Uterus (tissue), 4 donors: ENCODE measurements around the gene SCRT2. TPM values are rescaled to one million over a fixed set of nuclear protein-coding genes. Genes with fewer than 3 reads are reported as not detected.

Source experiments
- DNase-seq, 2 donors: peaks; one replicate each; pipeline ENCODE4 v3.0.0-alpha.2; 2019 to 2020
- H3K27ac ChIP-seq, 2 donors: fragments of 200-600 bp; sonication (generic); 1 replicate in 1 of 2; 2 replicates in 1 of 2; pipeline ENCODE4 v1.5.1; 2016 to 2018
- H3K27me3 ChIP-seq, 2 donors: fragments of 200-600 bp; sonication (generic); one replicate each; pipeline ENCODE4 v1.5.1; 2018 to 2019; ENCODE audit warnings: control low read depth in 1 of 2
- H3K36me3 ChIP-seq, 2 donors: fragments of 200-600 bp; sonication (generic); one replicate each; pipeline ENCODE4 v1.5.1; 2019; ENCODE audit warnings: control low read depth in 1 of 2
- H3K4me1 ChIP-seq, 2 donors: fragments of 200-600 bp; sonication (generic); one replicate each; pipeline ENCODE4 v1.5.1; 2018 to 2019; ENCODE audit warnings: control low read depth in 1 of 2
- H3K4me3 ChIP-seq, 2 donors: fragments of 200-600 bp; sonication (generic); 1 replicate in 1 of 2; 2 replicates in 1 of 2; pipeline ENCODE4 v1.5.1; 2018 to 2019; ENCODE audit warnings: mild to moderate bottlenecking in 1 of 2
- H3K9me3 ChIP-seq, 2 donors: fragments of 200-600 bp; sonication (generic); one replicate each; pipeline ENCODE4 v1.5.1; 2019; ENCODE audit warnings: control low read depth in 1 of 2
- CTCF ChIP-seq, 4 experiments: fragments of 200-600 bp in 2 of 4; fragments of 450-650 bp in 2 of 4; sonication (generic) in 2 of 4; IDR thresholded peaks; one replicate each; pipeline ENCODE4 v1.5.1; 2016 to 2019; ENCODE audit warnings: antibody characterized with exemption in 4 of 4, mild to moderate bottlenecking in 2 of 4, moderate library complexity in 1 of 4
- POLR2A ChIP-seq, 2 donors: fragments of 450-650 bp; IDR thresholded peaks; one replicate each; pipeline ENCODE4 v1.6.1; 2016; ENCODE audit warnings: antibody characterized with exemption in 2 of 2, mild to moderate bottlenecking in 1 of 2, moderate library complexity in 1 of 2
- intact Hi-C: fragments of 100-400 bp; cut with DNase I; formaldehyde crosslinking; loops from one replicate; pipeline ENCODE4 v1.15.1; 2023; ENCODE audit warnings: low total_unique reads
- total RNA-seq, 4 donors: library from RNA; depleted of rRNA in 3 of 4; stranded (reverse); fragments of >200 nt in 3 of 4; gene quantifications; one replicate each; pipeline versions ENCODE4 v1.1.0 to v1.2.4, GENCODE V29; 2014 to 2023
- donor health status: DM: yes; HTN: yes; CAD: no.

Gene SCRT2
- total RNA-seq, 4 donors from 2014 or later, result not detected

GRCh38 chr20:711576-711975, 36.0 kb upstream of the SCRT2 start:
- TF ChIP-seq POLR2A (IDR thresholded peaks at IDR 0.05) (no peak), CTCF (IDR thresholded peaks at IDR 0.05) (no peak)
- H3K27me3 ChIP-seq, result peaks cover 0 to 18% of the 10 kb centered on the region in 2 donors
- no peak for DNase-seq

GRCh38 chr20:710780-711450, 35.3 kb upstream of the SCRT2 start:
- no peak overlapping the region for H3K27ac ChIP-seq
- intact Hi-C loops, result no loop called here
- H3K4me3 ChIP-seq, result no peak overlapping the region
- no peak for TF ChIP-seq POLR2A (IDR thresholded peaks at IDR 0.05)
- TF ChIP-seq CTCF (IDR thresholded peaks at IDR 0.05), result no peak
- H3K9me3 ChIP-seq, result no peaks in the 10 kb centered on the region
- DNase-seq, result no peak
- peaks cover 0 to 18% of the 10 kb centered on the region in 2 donors for H3K27me3 ChIP-seq
- no peaks in the 10 kb centered on the region for H3K4me1 ChIP-seq
- no peaks in the 10 kb centered on the region for H3K36me3 ChIP-seq

More at GRCh38 chr20:711576-711975, 36.0 kb upstream of the SCRT2 start:
- no peak overlapping the region for H3K4me3 ChIP-seq
- no peaks in the 10 kb centered on the region for H3K4me1 ChIP-seq
- no peaks in the 10 kb centered on the region for H3K36me3 ChIP-seq
- no peak overlapping the region for H3K27ac ChIP-seq
- no peaks in the 10 kb centered on the region for H3K9me3 ChIP-seq
- intact Hi-C loops, result no loop called here

- Histone ChIP-seq H3K9me3 (no peaks in the 10 kb centered on the region), H3K27ac (no peak overlapping the region), H3K4me1 (no peaks in the 10 kb centered on the region), H3K36me3 (no peaks in the 10 kb centered on the region), H3K4me3 (no peak overlapping the region), H3K27me3 (peaks cover 0 to 18% of the 10 kb centered on the region in 2 donors)
- DNase-seq, result no peak
- TF ChIP-seq POLR2A (IDR thresholded peaks at IDR 0.05) (no peak), CTCF (IDR thresholded peaks at IDR 0.05) (no peak)
- intact Hi-C loops, result no loop called here
Observed at GRCh38 chr20:709991-710779, 34.6 kb upstream of the SCRT2 start.

GRCh38 chr20:709423-709822, 33.8 kb upstream of the SCRT2 start:
- DNase-seq, result no peak
- Histone ChIP-seq H3K4me3 (no peak overlapping the region), H3K9me3 (no peaks in the 10 kb centered on the region), H3K27ac (no peak overlapping the region), H3K36me3 (no peaks in the 10 kb centered on the region), H3K4me1 (no peaks in the 10 kb centered on the region), H3K27me3 (peaks cover 0 to 18% of the 10 kb centered on the region in 2 donors)
- TF ChIP-seq POLR2A (IDR thresholded peaks at IDR 0.05), result no peak
- no peak for TF ChIP-seq CTCF (IDR thresholded peaks at IDR 0.05)
- intact Hi-C loops, result no loop called here

- H3K36me3 ChIP-seq, result no peaks in the 10 kb centered on the region
- H3K9me3 ChIP-seq, result no peaks in the 10 kb centered on the region
- DNase-seq, result no peak
- no peaks in the 10 kb centered on the region for H3K4me1 ChIP-seq
- intact Hi-C loops, result no loop called here
- no peak overlapping the region for H3K4me3 ChIP-seq
- peaks cover 0 to 18% of the 10 kb centered on the region in 2 donors for H3K27me3 ChIP-seq
- TF ChIP-seq POLR2A (IDR thresholded peaks at IDR 0.05), result no peak
- TF ChIP-seq CTCF (IDR thresholded peaks at IDR 0.05), result no peak
- no peak overlapping the region for H3K27ac ChIP-seq
Observed at GRCh38 chr20:708956-709355, 33.4 kb upstream of the SCRT2 start.
